SK-N-SH treated with all-trans-retinoic acid at 6 μM for 48 hours (cell line): ENCODE measurements around the gene KLHDC4.

Source experiments
- ARNTL ChIP-seq: fragments of 450-650 bp; formaldehyde crosslinking; IDR thresholded peaks from 2 replicates; pipeline ENCODE4 v1.5.0; 2020; ENCODE audit warnings: low read depth, mild to moderate bottlenecking, moderate library complexity, borderline replicate concordance
- PPARA ChIP-seq: fragments of 250-450 bp; sonication (Bioruptor Pico); IDR thresholded peaks from 2 replicates; pipeline ENCODE4 v1.5.0; 2020; ENCODE audit warnings: mild to moderate bottlenecking, borderline replicate concordance
- RARB ChIP-seq: fragments of 250-450 bp; sonication (Bioruptor Pico); IDR thresholded peaks from 2 replicates; pipeline ENCODE4 v1.8.0; 2021; ENCODE audit warnings: mild to moderate bottlenecking, moderate library complexity
- ZFP3 ChIP-seq: fragments of 250-450 bp; sonication (Bioruptor Pico); IDR thresholded peaks from 2 replicates; pipeline ENCODE4 v1.5.0; 2020; ENCODE audit warnings: mild to moderate bottlenecking, moderate library complexity
- ZNF8 ChIP-seq: fragments of 450-650 bp; formaldehyde crosslinking; IDR thresholded peaks from 2 replicates; pipeline ENCODE4 v1.5.0; 2020; ENCODE audit warnings: mild to moderate bottlenecking, moderate library complexity

DNA sequence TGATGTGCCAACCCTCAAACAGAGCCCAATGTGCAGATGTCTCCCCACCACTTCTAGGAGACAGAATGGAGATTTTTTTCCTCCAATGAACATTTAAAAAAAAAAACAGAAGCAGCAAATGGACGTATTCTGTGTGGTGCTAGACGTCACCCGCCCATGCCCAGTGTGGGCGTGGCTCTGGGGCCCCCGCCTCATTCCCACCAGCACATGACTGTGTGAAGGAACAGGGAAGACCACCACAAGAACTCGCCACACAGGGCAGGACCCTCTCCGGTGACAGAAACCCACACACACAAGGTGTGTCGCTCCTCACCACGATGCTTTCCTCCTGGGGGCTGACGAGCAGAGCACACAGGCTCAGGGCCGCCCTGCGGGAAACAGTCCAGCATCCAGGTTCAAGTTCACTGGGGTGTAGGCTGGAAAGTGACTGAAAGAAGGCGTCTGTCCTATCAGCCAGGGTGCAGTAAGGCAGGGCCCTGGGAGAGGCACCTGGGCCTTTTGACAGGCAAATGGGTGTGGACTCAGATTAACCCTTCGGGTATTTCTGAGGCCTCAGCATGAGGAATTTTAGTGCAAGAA is 53.5 kb downstream of the KLHDC4 start:
- TF ChIP-seq PPARA (CRISPR knock-in tag) (no peak), RARB (CRISPR knock-in tag) (no peak), ZFP3 (CRISPR knock-in tag) (no peak), ARNTL (CRISPR knock-in tag) (no peak), ZNF8 (CRISPR knock-in tag) (no peak)
